ENCODE measurements around the gene NOXRED1.
A peak's percentile ranks its signal among the peaks of the same experiment; 100 is the strongest.
"Not testable (repeated sequence)": the region's sequence is repeated elsewhere in the genome, so short reads cannot be mapped to it uniquely, and the experiment has no call there.

NOXRED1 gene

GRCh38 chr14:77423423-77423822 is at the start of gene NOXRED1:
NOXRED1 (minus strand) TSS chr14:77423523; CDS start chr14:77422889, 634 bp downstream.
- DNase-seq = no peak

GRCh38 chr14:77470224-77470870 is 47.0 kb upstream of the NOXRED1 start:
- no peak for DNase-seq

- no peak for DNase-seq
Observed at GRCh38 chr14:77469539-77469938, 46.2 kb upstream of the NOXRED1 start.

- DNase-seq = no peak
Observed at GRCh38 chr14:77469067-77469505, 45.8 kb upstream of the NOXRED1 start.

- no peak for DNase-seq
Observed at GRCh38 chr14:77467801-77468200, 44.5 kb upstream of the NOXRED1 start.

GRCh38 chr14:77459072-77459723 is 35.9 kb upstream of the NOXRED1 start:
- peak; percentile 45 for DNase-seq

GRCh38 chr14:77458249-77458950 is 35.1 kb upstream of the NOXRED1 start:
- no peak for DNase-seq

GRCh38 chr14:77457522-77458248 is 34.4 kb upstream of the NOXRED1 start, which contains the start of the genes AHSA1 and VIPAS39:
AHSA1 (plus strand) TSS chr14:77458093; CDS start chr14:77458190, 97 bp downstream.
VIPAS39 (minus strand) TSS chr14:77457601; CDS start chr14:77454102, 3,499 bp downstream.
- DNase-seq = peak; percentile 93

- no peak for DNase-seq
Observed at GRCh38 chr14:77457115-77457521, 33.8 kb upstream of the NOXRED1 start.

GRCh38 chr14:77455966-77456640 is 32.8 kb upstream of the NOXRED1 start:
- no peak for DNase-seq

- DNase-seq = no peak
Observed at GRCh38 chr14:77442196-77442595, 18.9 kb upstream of the NOXRED1 start.

GRCh38 chr14:77439861-77440260 is 16.5 kb upstream of the NOXRED1 start:
- DNase-seq = no peak

- no peak for DNase-seq
Observed at GRCh38 chr14:77438596-77438995, 15.3 kb upstream of the NOXRED1 start.

GRCh38 chr14:77436042-77436441 is 12.7 kb upstream of the NOXRED1 start:
- DNase-seq = no peak

GRCh38 chr14:77426396-77426795 is 3.1 kb upstream of the NOXRED1 start:
- DNase-seq = no peak

GRCh38 chr14:77424862-77425261 is 1.5 kb upstream of the NOXRED1 start:
- DNase-seq = no peak

- no peak for DNase-seq
Observed at GRCh38 chr14:77421201-77421600, 2.1 kb downstream of the NOXRED1 start.

GRCh38 chr14:77416836-77417235 is 6.5 kb downstream of the NOXRED1 start:
- no peak for DNase-seq

GRCh38 chr14:77416098-77416497 is 7.2 kb downstream of the NOXRED1 start:
- not testable (repeated sequence) for DNase-seq

GRCh38 chr14:77415403-77416030 is 7.8 kb downstream of the NOXRED1 start:
- DNase-seq = not testable (repeated sequence)

- DNase-seq = no peak
Observed at GRCh38 chr14:77409131-77409533, 14.2 kb downstream of the NOXRED1 start.

- no peak for DNase-seq
Observed at GRCh38 chr14:77407158-77407557, 16.2 kb downstream of the NOXRED1 start.
